Caco-2 (cell line): ENCODE data around the gene PPP1R15B. TPM values are rescaled to one million over a fixed set of nuclear protein-coding genes. Genes with fewer than 3 reads are reported as not detected.

Experiments
- BruUV-seq: library from RNA; stranded (reverse); fragments of 400-500 nt; replicated peaks from 2 replicates; lab custom pipeline; 2021; lab: Mats Ljungman, UMichigan
- CTCF ChIA-PET: fragments of 300-600 bp; sonication (Branson Sonifier 250); formaldehyde crosslinking; loops from one replicate; lab custom pipeline; 2022; ENCODE audit warnings: antibody characterized with exemption; lab: Charles Lee
- POLR2A ChIA-PET: fragments of 300-600 bp; sonication (Branson Sonifier 250); formaldehyde crosslinking; loops from one replicate; lab custom pipeline; 2022; ENCODE audit warnings: antibody characterized with exemption; lab: Charles Lee
- DNase-seq, 2 experiments: peaks; one replicate each; pipeline versions ENCODE4 v3.0.0 to v3.0.0-alpha.2; 2020 to 2022
- H3K27me3 ChIP-seq: replicated peaks from 2 replicates; pipeline ENCODE4 v1.6.0; 2011; ENCODE audit warnings: low read length; ENCODE audit not compliant: control insufficient read depth, insufficient read depth
- H3K36me3 ChIP-seq: 2 replicates; pipeline ENCODE4 v1.5.1; 2011; ENCODE audit warnings: low read length; ENCODE audit not compliant: control insufficient read depth, insufficient read depth
- H3K4me1 ChIP-seq: fragments of 250-450 bp; sonication (Bioruptor Pico); 2 replicates; pipeline ENCODE4 v1.5.1; 2020; ENCODE audit warnings: mild to moderate bottlenecking
- H3K4me3 ChIP-seq: 2 replicates; pipeline ENCODE4 v1.5.1; 2011; ENCODE audit warnings: low read depth, mild to moderate bottlenecking, control low read depth, low read length
- H3K9me3 ChIP-seq: fragments of 250-450 bp; sonication (Bioruptor Pico); 2 replicates; pipeline ENCODE4 v1.5.1; 2020; ENCODE audit warnings: mild to moderate bottlenecking, moderate library complexity
- H3K27ac Mint-ChIP-seq: one replicate; pipeline ENCODE4 v1.8.0; 2022; ENCODE audit warnings: mixed read lengths; ENCODE audit not compliant: unreplicated experiment
- H3K27me3 Mint-ChIP-seq: one replicate; pipeline ENCODE4 v1.8.0; 2022; ENCODE audit warnings: mixed read lengths; ENCODE audit not compliant: insufficient read depth, unreplicated experiment
- H3K36me3 Mint-ChIP-seq: one replicate; pipeline ENCODE4 v1.8.0; 2022; ENCODE audit warnings: mild to moderate bottlenecking, mixed read lengths; ENCODE audit not compliant: insufficient read depth, unreplicated experiment
- H3K4me1 Mint-ChIP-seq: one replicate; pipeline ENCODE4 v1.8.0; 2022; ENCODE audit warnings: low read depth, mixed read lengths; ENCODE audit not compliant: unreplicated experiment
- H3K4me3 Mint-ChIP-seq: one replicate; pipeline ENCODE4 v1.8.0; 2022; ENCODE audit warnings: mild to moderate bottlenecking, moderate library complexity, mixed read lengths; ENCODE audit not compliant: unreplicated experiment
- H3K9me3 Mint-ChIP-seq: one replicate; pipeline ENCODE4 v1.8.0; 2022; ENCODE audit warnings: mixed read lengths; ENCODE audit not compliant: unreplicated experiment
- CTCF ChIP-seq, 2 experiments: fragments of 200-600 bp in 1 of 2; IDR thresholded peaks; 1 replicate in 1 of 2; 2 replicates in 1 of 2; pipeline versions ENCODE4 v1.5.1 to v1.8.0; 2011 to 2022; ENCODE audit warnings: antibody characterized with exemption in 1 of 2, control low read depth in 1 of 2, inconsistent platforms in 1 of 2, low read depth in 1 of 2, low read length in 1 of 2, mild to moderate bottlenecking in 1 of 2, moderate library complexity in 1 of 2; ENCODE audit not compliant: insufficient read depth in 1 of 2, severe bottlenecking in 1 of 2, unreplicated experiment in 1 of 2
- intact Hi-C: fragments of 100-400 bp; cut with micrococcal nuclease; formaldehyde crosslinking; loops from one replicate; pipeline ENCODE4 v1.10.0; 2022; ENCODE audit not compliant: unreplicated experiment
- total RNA-seq: library from RNA; stranded (reverse); gene quantifications from 2 replicates; pipeline ENCODE4 v1.2.3, GENCODE V29; 2022

PPP1R15B gene
- total RNA-seq, 1 experiment from 2014 or later, result 48.4 TPM

- no peak for DNase-seq
- peaks cover 24% of the 10 kb centered on the region for H3K4me1 Mint-ChIP-seq
- Histone ChIP-seq H3K9me3 (no peaks in the 10 kb centered on the region), H3K4me3 (no peak overlapping the region), H3K4me1 (peaks cover 18% of the 10 kb centered on the region), H3K27me3 (no peaks in the 10 kb centered on the region), H3K36me3 (no peaks in the 10 kb centered on the region; the same call in 1 of the 2 replicates)
- no peak for TF ChIP-seq CTCF (IDR thresholded peaks at IDR 0.05; ENCODE audit: insufficient read depth in 1 of 2, low read depth in 1 of 2, low read length in 1 of 2, severe bottlenecking in 1 of 2, unreplicated experiment in 1 of 2)
- peak overlapping the region; percentile 52 for H3K4me3 Mint-ChIP-seq
- CTCF ChIA-PET, result interaction anchor here (1.2 to 1.5 kb wide), 3 partner anchors 20 to 389 kb away, joined by 3 to 4 read pairs (median 4); no protein-coding TSS in a partner anchor
- no peaks in the 10 kb centered on the region for H3K9me3 Mint-ChIP-seq
- H3K27ac Mint-ChIP-seq, result peak overlapping the region; percentile 74
- POLR2A ChIA-PET, result no interaction called here
- H3K36me3 Mint-ChIP-seq, result peaks cover 8% of the 10 kb centered on the region
- intact Hi-C loops, result no loop called here
- no peaks in the 10 kb centered on the region for H3K27me3 Mint-ChIP-seq
- no TSS peak for BruUV-seq
Observed at GRCh38 chr1:204418174-204419063, 6.8 kb upstream of the PPP1R15B start.

GRCh38 chr1:204417074-204417997 is 5.7 kb upstream of the PPP1R15B start:
- ChIA-PET POLR2A (no interaction called here), CTCF (interaction anchor here (0.7 to 1.5 kb wide), 7 partner anchors 14 to 1333 kb away, joined by 3 to 5 read pairs (median 4); no protein-coding TSS in a partner anchor)
- Histone ChIP-seq H3K4me1 (peaks cover 21% of the 10 kb centered on the region), H3K9me3 (no peaks in the 10 kb centered on the region), H3K27me3 (no peaks in the 10 kb centered on the region), H3K36me3 (no peaks in the 10 kb centered on the region), H3K4me3 (no peak overlapping the region)
- Mint-ChIP-seq H3K4me3 (peak overlapping the region; percentile 52), H3K9me3 (no peaks in the 10 kb centered on the region), H3K36me3 (no peaks in the 10 kb centered on the region), H3K27ac (peak overlapping the region; percentile 74), H3K27me3 (no peaks in the 10 kb centered on the region), H3K4me1 (peaks cover 24% of the 10 kb centered on the region)
- intact Hi-C loops, result no loop called here
- BruUV-seq, result no TSS peak
- no peak for TF ChIP-seq CTCF (IDR thresholded peaks at IDR 0.05; ENCODE audit: insufficient read depth in 1 of 2, low read depth in 1 of 2, low read length in 1 of 2, severe bottlenecking in 1 of 2, unreplicated experiment in 1 of 2)
- DNase-seq, result peak; percentile 37 to 59

GRCh38 chr1:204416589-204417073 is 5.0 kb upstream of the PPP1R15B start:
- Mint-ChIP-seq H3K27me3 (no peaks in the 10 kb centered on the region), H3K36me3 (peaks cover 5% of the 10 kb centered on the region), H3K4me3 (no peak overlapping the region), H3K27ac (no peak overlapping the region), H3K4me1 (peaks cover 24% of the 10 kb centered on the region), H3K9me3 (no peaks in the 10 kb centered on the region)
- Histone ChIP-seq H3K27me3 (no peaks in the 10 kb centered on the region), H3K36me3 (no peaks in the 10 kb centered on the region), H3K9me3 (no peaks in the 10 kb centered on the region), H3K4me3 (no peak overlapping the region), H3K4me1 (peaks cover 24% of the 10 kb centered on the region)
- intact Hi-C loops, result no loop called here
- no peak for TF ChIP-seq CTCF (IDR thresholded peaks at IDR 0.05; ENCODE audit: insufficient read depth in 1 of 2, low read depth in 1 of 2, low read length in 1 of 2, severe bottlenecking in 1 of 2, unreplicated experiment in 1 of 2)
- no peak for DNase-seq
- ChIA-PET POLR2A (no interaction called here), CTCF (interaction anchor here (0.8 to 1.5 kb wide), 3 partner anchors 30 to 556 kb away, joined by 3 to 5 read pairs (median 4); no protein-coding TSS in a partner anchor)
- BruUV-seq, result no TSS peak
